PC-3 (cell line): ENCODE results near the gene JKAMP. TPM values are rescaled to one million over a fixed set of nuclear protein-coding genes. Genes with fewer than 3 reads are reported as not detected.
A peak's percentile ranks its signal among the peaks of the same experiment; 100 is the strongest.
"Not testable (repeated sequence)": the region's sequence is repeated elsewhere in the genome, so short reads cannot be mapped to it uniquely, and the experiment has no call there.

ENCODE experiments used
- ATAC-seq: fragments of 200-7000 bp; cut with Tn5 transposase; 2 replicates; pipeline ENCODE4 v1.9.1; 2020; ENCODE audit warnings: mild to moderate bottlenecking, moderate library complexity
- BruUV-seq: library from RNA; stranded (reverse); fragments of 400-500 nt; replicated peaks from 2 replicates; lab custom pipeline; 2021; lab: Mats Ljungman, UMichigan
- CTCF ChIA-PET: fragments of 300-600 bp; sonication (Branson Sonifier 250); formaldehyde crosslinking; loops from one replicate; lab custom pipeline; 2022; ENCODE audit warnings: antibody characterized with exemption; lab: Charles Lee
- POLR2A ChIA-PET: fragments of 300-600 bp; sonication (Branson Sonifier 250); formaldehyde crosslinking; loops from one replicate; lab custom pipeline; 2022; ENCODE audit warnings: antibody characterized with exemption; ENCODE audit not compliant: unreplicated experiment; lab: Charles Lee
- DNase-seq: peaks from one replicate; pipeline ENCODE4 v3.0.0-alpha.2; 2015
- H2AFZ ChIP-seq: fragments of 300-600 bp; sonication (generic); 2 replicates; pipeline ENCODE4 v1.6.0; 2016; ENCODE audit warnings: antibody characterized with exemption, low read length
- H3F3A ChIP-seq: fragments of 300-600 bp; sonication (generic); one replicate; pipeline ENCODE4 v1.6.0; 2017; ENCODE audit warnings: antibody characterized with exemption, low read length, control low read depth, mild to moderate bottlenecking; ENCODE audit not compliant: unreplicated experiment
- H3K27ac ChIP-seq: fragments of 300-600 bp; sonication (generic); 2 replicates; pipeline ENCODE4 v1.5.1; 2016; ENCODE audit warnings: mild to moderate bottlenecking, low read length
- H3K27me3 ChIP-seq: fragments of 300-600 bp; sonication (generic); 2 replicates; pipeline ENCODE4 v1.6.1; 2016; ENCODE audit warnings: low read length, mixed read lengths
- H3K36me3 ChIP-seq: fragments of 300-600 bp; sonication (generic); 2 replicates; pipeline ENCODE4 v1.6.1; 2016; ENCODE audit warnings: low read depth, mixed run types, low read length, mixed read lengths
- H3K4me1 ChIP-seq: fragments of 300-600 bp; sonication (generic); 2 replicates; pipeline ENCODE4 v1.5.1; 2016; ENCODE audit warnings: low read length; ENCODE audit not compliant: insufficient read depth
- H3K4me2 ChIP-seq: fragments of 300-600 bp; sonication (generic); 2 replicates; pipeline ENCODE4 v1.6.0; 2016; ENCODE audit warnings: low read length
- H3K4me3 ChIP-seq: fragments of 300-600 bp; sonication (generic); 2 replicates; pipeline ENCODE4 v1.5.1; 2016; ENCODE audit warnings: mild to moderate bottlenecking, low read length, mixed read lengths
- H3K79me2 ChIP-seq: fragments of 300-600 bp; sonication (generic); 2 replicates; pipeline ENCODE4 v1.6.1; 2017; ENCODE audit warnings: low read length, mixed read lengths
- H3K9ac ChIP-seq: fragments of 300-600 bp; sonication (generic); 2 replicates; pipeline ENCODE4 v1.6.0; 2016; ENCODE audit warnings: mild to moderate bottlenecking, low read length
- H3K9me2 ChIP-seq: fragments of 300-600 bp; sonication (generic); replicated peaks from 2 replicates; pipeline ENCODE4 v1.6.1; 2016; ENCODE audit warnings: mixed run types, low read length, mixed read lengths
- H3K9me3 ChIP-seq: fragments of 300-600 bp; sonication (generic); 2 replicates; pipeline ENCODE4 v1.6.1; 2016; ENCODE audit warnings: low read length, mixed read lengths
- H4K20me1 ChIP-seq: fragments of 300-600 bp; sonication (generic); 2 replicates; pipeline ENCODE4 v1.6.1; 2016; ENCODE audit warnings: low read length, mixed read lengths
- EZH2 ChIP-seq: fragments of 300-600 bp; sonication (generic); IDR thresholded peaks from one replicate; pipeline ENCODE4 v1.6.1; 2017; ENCODE audit warnings: antibody characterized with exemption, mild to moderate bottlenecking, low read length; ENCODE audit not compliant: unreplicated experiment
- EZH2phosphoT487 ChIP-seq: fragments of 300-600 bp; sonication (generic); IDR thresholded peaks from 2 replicates; pipeline ENCODE4 v1.6.1; 2018; ENCODE audit warnings: mild to moderate bottlenecking, antibody characterized with exemption, low read length, borderline replicate concordance
- intact Hi-C: fragments of 100-400 bp; cut with micrococcal nuclease; formaldehyde crosslinking; loops from 2 replicates; pipeline ENCODE4 v1.9.0; 2023
- total RNA-seq: library from RNA; depleted of rRNA; stranded (reverse); fragments of >200 nt; gene quantifications from 2 replicates; pipeline ENCODE4 v1.2.3, GENCODE V29; 2014
- TF ChIP-seq, protein P1 (sequence below): fragments of 300-600 bp; sonication (generic); conservative IDR thresholded peaks from 2 replicates; pipeline ENCODE4 v1.5.1; 2017; ENCODE audit warnings: antibody characterized with exemption, low read depth, mild to moderate bottlenecking, low read length

JKAMP gene
- total RNA-seq, 1 experiment from 2014 or later = 147 TPM

DNA sequence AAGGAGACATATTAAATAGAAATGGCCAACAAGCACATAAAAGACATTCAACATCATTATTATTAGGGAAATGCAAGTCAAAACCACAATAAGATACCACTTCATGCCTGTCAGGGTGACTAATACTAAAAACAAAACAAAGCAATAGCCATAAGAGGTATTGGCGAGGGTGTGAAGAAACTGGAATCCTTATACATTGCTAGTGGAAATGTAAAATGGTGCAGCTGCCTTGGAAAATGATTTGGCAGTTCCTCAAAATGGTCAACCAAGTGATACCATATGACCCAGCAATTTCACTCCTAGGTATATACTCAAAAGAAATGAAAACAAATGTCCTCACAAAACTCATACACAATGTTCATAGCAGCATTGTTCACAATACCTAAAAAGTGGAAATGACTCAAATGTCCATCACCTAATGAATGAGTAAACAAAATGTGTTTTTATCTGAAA lies 46.1 kb upstream of the JKAMP start:
- TF ChIP-seq EZH2 (no peak), EZH2phosphoT487 (no peak)
- TF ChIP-seq, protein P1, sequence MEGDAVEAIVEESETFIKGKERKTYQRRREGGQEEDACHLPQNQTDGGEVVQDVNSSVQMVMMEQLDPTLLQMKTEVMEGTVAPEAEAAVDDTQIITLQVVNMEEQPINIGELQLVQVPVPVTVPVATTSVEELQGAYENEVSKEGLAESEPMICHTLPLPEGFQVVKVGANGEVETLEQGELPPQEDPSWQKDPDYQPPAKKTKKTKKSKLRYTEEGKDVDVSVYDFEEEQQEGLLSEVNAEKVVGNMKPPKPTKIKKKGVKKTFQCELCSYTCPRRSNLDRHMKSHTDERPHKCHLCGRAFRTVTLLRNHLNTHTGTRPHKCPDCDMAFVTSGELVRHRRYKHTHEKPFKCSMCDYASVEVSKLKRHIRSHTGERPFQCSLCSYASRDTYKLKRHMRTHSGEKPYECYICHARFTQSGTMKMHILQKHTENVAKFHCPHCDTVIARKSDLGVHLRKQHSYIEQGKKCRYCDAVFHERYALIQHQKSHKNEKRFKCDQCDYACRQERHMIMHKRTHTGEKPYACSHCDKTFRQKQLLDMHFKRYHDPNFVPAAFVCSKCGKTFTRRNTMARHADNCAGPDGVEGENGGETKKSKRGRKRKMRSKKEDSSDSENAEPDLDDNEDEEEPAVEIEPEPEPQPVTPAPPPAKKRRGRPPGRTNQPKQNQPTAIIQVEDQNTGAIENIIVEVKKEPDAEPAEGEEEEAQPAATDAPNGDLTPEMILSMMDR = no peak
- Histone ChIP-seq H3K9me3 (no peaks in the 10 kb centered on the region), H3K4me2 (no peak overlapping the region), H3K9ac (no peak overlapping the region), H3K9me2 (no peaks in the 10 kb centered on the region), H3K79me2 (no peaks in the 10 kb centered on the region), H3K36me3 (no peaks in the 10 kb centered on the region), H3F3A (no peaks in the 10 kb centered on the region), H2AFZ (no peak overlapping the region), H4K20me1 (no peaks in the 10 kb centered on the region), H3K4me3 (no peak overlapping the region), H3K4me1 (peaks cover 13% of the 10 kb centered on the region), H3K27me3 (no peaks in the 10 kb centered on the region), H3K27ac (no peak overlapping the region)
- DNase-seq = peak; percentile 62
- intact Hi-C loops = no loop called here
- POLR2A ChIA-PET = no interaction called here
- CTCF ChIA-PET = interaction anchor here (1.0 kb wide), 1 partner anchor 410 kb away, joined by 4 read pairs; no protein-coding TSS in a partner anchor
- BruUV-seq = no TSS peak
- peak; percentile 82 for ATAC-seq

- CTCF ChIA-PET = interaction anchor here (0.6 to 1.0 kb wide), 2 partner anchors 411 to 1204 kb away, joined by 3 to 4 read pairs; no protein-coding TSS in a partner anchor
- no peaks in the 10 kb centered on the region for H4K20me1 ChIP-seq
Measured at GRCh38 chr14:59439256-59439965, 44.9 kb upstream of the JKAMP start.

DNA sequence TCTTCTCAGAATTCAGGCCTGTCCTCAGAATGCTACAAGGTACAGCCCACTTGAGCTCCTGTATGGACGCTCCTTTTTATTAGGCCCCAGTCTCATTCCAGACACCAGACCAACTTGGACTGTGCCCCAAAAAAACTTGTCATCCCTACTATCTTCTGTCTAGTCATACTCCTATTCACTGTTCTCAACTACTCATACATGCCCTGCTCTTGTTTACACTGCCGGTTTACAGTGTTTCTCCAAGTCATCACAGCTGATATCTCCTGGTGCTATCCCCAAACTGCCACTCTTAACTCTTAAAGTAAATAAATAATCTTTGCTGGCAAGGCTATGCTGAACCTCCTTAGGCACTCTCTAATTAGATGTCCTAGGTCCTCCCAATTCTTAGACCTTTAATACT lies 35.6 kb upstream of the JKAMP start:
- H3K9me3 ChIP-seq, H3K4me1 ChIP-seq, H3K27me3 ChIP-seq, H4K20me1 ChIP-seq, POLR2A ChIA-PET, H3K9me2 ChIP-seq, H3K4me2 ChIP-seq, intact Hi-C loops, ATAC-seq, H3K36me3 ChIP-seq, DNase-seq, H3K4me3 ChIP-seq, H3K9ac ChIP-seq, H2AFZ ChIP-seq, CTCF ChIA-PET, BruUV-seq, H3F3A ChIP-seq, H3K79me2 ChIP-seq, H3K27ac ChIP-seq: not testable (repeated sequence)

More at GRCh38 chr14:59439256-59439965, 44.9 kb upstream of the JKAMP start:
- Histone ChIP-seq H3K4me1 (peaks cover 13% of the 10 kb centered on the region), H3K4me2 (no peak overlapping the region), H3K27me3 (no peaks in the 10 kb centered on the region), H3K9me2 (no peaks in the 10 kb centered on the region), H3K9me3 (no peaks in the 10 kb centered on the region), H3F3A (no peaks in the 10 kb centered on the region), H2AFZ (no peak overlapping the region), H3K79me2 (no peaks in the 10 kb centered on the region), H3K9ac (no peak overlapping the region), H3K36me3 (no peaks in the 10 kb centered on the region), H3K4me3 (no peak overlapping the region), H3K27ac (no peak overlapping the region)
- BruUV-seq = no TSS peak
- POLR2A ChIA-PET = interaction anchor here (0.6 to 0.7 kb wide), 2 partner anchors 125 to 173 kb away, joined by 3 read pairs; no protein-coding TSS in a partner anchor
- no peak for ATAC-seq
- no peak for DNase-seq
- TF ChIP-seq EZH2 (no peak), EZH2phosphoT487 (no peak)
- TF ChIP-seq, protein P1 = no peak
- intact Hi-C loops = no loop called here
